Ramos (cell line): ENCODE results near the gene SLC35E1.
"Not testable (repeated sequence)": the region's sequence is repeated elsewhere in the genome, so short reads cannot be mapped to it uniquely, and the experiment has no call there.

Experiments
- in situ Hi-C: fragments of 300-500 bp; cut with MboI; formaldehyde crosslinking; loops from one replicate; pipeline ENCODE4 v1.14.3; 2022; ENCODE audit warnings: low sequenced_read_pairs; ENCODE audit not compliant: unreplicated experiment

The SLC35E1 gene

DNA sequence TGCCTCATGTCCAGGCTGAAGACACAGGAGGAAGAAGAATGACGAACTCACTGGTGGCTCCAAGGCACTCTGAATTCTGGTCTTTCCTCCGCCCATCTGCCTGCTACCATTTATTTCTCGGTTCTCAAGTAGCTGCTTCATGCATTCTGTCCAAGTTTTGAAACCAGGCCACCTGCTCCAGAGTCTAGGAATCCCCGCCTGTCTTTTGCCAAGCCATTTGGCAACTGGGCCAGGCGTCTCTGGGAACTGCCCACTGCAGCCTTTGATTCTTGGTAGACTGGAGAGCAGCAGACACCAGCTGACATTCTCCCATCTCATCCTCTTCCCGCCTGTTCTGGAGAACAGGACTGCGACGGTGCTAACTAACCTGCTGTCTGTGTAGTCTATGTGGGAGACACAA is 10.8 kb downstream of the SLC35E1 start:
- in situ Hi-C loops, result no loop called here

DNA sequence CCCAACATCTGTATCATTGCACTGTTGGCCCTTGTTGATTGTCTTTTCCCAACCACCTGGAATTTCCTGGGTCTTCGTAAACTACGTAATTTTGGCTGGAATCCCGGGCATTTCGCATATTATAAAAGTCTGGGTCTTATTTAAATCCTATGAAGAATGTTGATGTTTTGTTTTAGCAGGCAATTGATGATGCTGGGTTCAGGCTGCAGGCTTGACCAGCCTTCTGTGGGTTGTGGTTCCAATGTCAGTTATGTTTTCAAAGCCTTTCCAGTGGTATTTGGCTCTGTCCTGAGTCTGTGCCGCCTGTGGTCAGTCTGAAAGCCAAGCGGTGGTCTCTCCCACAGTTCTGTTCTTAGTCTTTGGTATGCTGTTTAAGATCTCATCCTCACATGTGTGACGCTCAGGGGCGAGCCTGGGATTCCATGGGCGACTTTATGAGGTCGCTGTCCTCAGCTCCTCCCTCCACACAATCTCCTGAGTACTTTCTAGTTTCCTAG is 12.4 kb downstream of the SLC35E1 start:
- in situ Hi-C loops, result no loop called here

DNA sequence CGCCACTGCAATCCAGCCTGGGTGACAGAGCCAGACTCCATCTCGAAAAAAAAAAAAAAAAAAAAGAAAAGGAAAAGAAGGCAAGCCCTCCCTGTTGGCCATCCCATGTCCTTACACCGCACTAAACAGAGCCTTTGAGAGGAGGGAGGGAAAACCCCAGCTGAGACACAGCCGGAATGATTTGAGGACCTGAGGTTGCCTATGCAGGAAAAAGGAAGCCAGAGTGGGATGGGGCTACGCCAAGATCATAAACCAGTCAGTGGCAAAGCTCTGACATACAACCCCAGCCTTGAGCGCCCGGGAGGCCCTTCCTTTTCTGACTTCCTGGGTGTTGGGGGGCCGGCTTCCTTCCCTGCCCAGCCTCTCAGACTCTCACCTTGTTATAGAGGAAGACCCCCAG is 17.4 kb downstream of the SLC35E1 start:
- in situ Hi-C loops, result no loop called here

DNA sequence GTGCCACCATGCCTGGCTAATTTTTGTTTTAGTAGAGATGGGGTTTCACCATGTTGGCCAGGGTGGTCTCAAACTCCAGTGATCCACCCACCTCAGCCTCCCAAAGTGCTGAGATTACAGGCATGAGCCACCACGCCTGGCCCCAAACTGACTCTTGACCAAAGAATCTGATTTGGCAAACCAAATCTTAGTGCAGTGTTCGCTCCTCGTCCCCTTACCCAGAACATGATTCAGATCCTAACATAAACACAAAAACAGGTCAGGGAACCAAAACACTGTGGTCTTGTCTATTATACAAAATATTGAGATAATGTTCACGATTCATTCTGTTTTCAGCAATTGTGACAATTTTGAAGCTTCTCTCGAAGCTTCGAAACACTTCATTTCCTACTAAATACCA is 20.3 kb downstream of the SLC35E1 start:
- in situ Hi-C loops, result not testable (repeated sequence)

DNA sequence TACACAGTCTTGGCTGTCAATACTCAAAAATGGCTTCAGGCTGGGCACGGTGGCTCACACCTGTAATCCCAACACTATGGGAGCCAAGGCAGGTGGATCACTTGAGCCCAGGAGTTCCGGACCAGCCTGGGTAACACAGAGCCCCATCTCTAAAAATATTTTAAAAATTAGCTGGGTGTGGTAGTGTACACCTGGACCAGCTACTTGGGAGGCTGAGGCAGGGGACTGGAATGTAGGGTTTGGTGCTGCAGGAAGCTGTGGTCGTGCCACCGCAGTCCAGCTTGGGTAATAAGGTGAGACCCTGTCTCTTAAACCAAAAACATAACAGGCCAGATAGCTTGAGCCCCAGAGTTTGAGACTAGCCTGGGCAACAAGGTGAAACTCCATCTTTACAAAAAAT is 23.3 kb downstream of the SLC35E1 start:
- in situ Hi-C loops, result no loop called here

DNA sequence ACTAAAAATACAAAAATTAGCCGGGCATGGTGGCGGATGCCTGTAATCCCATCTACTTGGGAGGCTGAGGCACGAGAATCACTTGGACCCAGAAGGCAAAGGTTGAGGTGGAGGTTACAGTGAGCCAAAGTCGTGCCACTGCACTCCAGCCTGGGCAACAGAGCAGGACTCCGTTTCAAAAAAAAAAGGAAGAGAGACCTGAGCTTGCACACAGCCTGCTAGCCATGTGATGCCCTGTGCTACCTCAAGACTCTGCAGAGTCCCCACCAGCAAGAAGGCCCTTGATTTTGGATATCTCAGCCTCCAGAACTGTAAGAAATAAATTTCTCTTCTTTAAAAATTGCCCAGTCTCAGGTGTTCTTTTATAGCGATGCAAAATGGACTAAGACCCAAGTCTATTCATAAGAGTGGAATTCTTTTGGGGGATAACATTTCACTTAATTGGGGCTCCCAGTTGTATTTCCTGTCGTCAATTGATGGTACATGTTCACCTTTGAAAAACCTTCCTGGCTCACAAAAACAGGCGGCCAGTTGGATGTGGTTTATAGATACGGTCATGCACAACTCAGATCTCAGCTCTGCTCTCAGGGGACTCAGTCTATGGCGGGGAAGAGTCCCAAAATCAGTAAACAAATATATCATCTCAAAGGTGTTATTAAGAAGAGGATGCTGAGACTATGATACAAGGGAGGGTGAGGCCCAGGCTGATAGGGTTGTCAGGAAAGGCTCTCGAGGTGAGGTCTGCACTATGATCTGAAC is 27.6 kb downstream of the SLC35E1 start:
- in situ Hi-C loops, result no loop called here

DNA sequence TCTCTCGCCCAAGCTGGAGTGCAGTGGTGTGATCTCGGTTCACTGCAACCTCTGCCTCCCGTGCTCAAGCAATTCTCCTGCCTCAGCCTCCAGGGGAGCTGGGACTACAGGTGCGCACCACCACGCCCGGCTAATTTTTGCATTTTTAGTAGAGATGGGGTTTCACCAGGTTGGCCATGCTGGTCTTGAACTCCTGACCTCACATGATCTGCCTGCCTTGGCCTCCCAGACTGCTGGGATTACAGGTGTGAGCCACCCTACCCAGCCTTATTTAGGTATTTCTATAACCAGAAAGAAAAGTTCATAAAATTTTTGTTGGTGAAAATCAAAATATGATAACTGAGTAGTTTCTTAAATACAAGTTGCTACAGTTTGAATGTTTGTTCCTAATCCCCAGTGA is 28.5 kb downstream of the SLC35E1 start:
- in situ Hi-C loops, result not testable (repeated sequence)

DNA sequence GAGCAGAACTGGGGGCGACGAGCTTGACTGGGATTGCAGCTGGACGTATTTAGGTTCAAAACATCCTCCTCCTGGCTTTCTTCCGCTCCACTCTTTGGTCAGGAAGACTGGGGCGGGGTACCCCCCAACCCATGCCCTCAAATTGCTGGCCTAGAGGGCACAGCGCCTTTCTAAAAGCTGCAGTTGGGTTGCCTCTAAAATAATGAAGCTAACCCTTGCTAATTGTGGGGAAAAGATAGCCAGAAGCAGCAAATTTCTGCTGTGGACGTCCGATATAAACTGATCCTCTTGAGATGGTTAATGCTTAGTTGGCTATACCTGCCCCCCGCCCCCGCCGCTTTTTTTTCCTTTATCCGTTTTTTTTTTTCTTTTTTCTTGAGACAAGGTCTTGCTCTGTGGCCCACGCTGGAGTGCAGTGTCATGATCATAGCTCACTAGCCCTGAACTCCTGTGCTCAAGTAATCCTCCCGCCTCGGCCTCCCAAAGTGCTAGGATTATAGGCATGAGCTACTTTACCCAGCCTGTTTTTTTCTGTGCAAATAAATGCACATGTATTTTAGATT is 29.2 kb downstream of the SLC35E1 start:
- in situ Hi-C loops, result no loop called here

DNA sequence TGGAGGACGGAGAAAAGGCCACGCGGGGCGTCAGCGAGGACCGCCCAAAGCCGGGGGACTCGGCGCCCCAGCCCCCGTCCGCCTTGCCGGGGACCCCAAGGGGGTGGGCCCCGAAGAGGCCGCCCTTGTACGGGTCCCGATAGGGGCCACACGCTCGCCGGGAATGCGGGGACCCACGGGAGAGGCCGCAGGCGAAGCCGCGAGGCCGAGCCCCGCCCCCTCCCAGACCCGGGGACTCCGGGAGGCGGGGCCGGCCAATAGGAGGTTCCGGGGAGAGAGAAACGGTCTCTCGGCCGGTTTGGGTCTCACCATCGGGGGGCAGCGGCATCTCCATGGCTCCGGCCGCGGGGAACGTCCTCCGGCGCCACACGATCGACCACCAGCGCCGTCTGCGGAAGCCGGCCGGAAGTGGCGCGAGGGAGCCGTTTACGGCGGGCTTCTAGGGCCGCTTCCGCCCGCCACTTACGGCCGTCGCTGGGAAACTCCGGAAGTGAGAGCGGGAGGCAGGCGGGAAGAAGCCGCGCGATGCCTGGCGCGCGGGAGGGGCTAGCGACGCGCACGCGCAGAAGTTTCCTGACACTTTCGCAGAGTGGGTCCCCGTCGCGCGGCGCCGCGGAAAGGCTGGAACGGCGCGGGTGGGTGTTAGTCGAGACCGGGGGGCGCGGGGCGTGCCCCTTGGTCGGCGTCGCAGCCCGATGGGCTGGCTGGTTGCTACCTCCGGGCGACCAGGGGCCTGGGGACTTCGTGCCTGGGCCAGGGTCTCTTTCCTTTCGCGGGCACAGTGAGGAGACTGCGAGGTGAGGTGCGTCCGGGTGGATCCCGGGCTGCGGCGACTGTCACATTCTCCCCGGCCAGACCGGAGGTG is 29.9 kb downstream of the SLC35E1 start, which contains the start of gene CHERP:
CHERP (minus strand) TSS at position 393 of the 865 bp plus-strand sequence; CDS start at position 334, 59 bp downstream.
- in situ Hi-C loops, result no loop called here

DNA sequence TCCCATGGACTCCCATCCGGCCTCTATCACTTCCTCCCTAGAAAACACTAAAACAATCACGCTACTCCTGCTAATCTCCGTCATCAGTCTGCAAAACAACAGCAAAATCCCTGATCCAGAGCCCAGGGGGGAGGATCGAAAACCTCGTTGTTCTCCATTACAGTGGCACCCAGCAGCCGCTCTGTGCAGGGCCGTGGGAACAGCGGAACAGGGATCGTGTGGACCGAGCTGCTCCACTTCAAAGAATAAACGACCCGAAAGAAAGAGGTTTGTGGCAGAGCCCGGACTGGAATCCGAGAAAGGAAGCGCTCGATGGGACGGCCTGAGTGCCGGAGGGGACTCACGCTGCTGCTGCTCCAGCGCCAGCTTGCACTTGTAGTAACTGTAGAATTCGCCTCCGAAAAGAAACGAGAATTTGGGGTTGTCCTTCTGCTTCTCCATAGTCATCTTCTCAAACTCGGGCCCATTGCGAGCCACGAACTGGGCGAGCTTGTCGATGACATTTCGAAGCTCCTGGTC is 30.6 kb downstream of the SLC35E1 start:
- in situ Hi-C loops, result no loop called here

DNA sequence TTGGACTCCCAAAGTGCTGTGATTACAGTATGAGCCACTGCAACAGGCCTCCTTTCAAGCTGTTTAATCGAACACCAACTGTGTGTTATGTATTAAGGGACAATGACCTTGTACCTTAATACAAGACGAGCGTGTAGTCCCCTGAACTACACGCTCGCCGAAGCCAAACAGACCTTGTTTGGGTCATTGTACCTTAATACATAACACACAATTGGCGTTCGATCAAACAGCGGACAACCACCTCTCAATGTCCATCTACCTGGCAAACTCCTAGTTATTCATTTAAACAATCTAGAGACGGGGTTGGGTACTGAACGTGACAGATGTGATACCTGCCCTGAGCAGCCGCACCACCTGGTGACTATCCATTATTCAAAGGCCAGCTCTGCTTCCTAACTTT is 31.3 kb downstream of the SLC35E1 start:
- in situ Hi-C loops, result no loop called here

DNA sequence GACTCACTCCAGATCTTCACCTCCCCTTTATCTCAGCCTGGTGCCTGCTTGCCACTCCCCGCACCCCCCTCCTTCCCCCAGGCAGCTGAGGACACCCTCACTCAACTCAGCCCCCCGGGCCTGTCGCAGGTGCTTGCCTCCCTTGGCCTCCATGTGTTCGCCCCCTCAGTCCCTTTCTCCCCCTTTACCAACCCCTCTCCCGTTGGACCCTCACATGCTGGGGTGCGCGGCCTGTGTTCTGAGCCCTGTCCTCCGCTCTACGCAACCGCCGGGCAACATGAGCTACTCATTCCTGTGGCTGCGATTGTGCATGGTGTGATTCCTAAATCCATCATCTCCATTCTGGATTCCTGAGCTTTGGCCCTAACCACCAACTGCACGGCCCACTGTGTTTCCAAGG is 35.1 kb downstream of the SLC35E1 start:
- in situ Hi-C loops, result no loop called here

DNA sequence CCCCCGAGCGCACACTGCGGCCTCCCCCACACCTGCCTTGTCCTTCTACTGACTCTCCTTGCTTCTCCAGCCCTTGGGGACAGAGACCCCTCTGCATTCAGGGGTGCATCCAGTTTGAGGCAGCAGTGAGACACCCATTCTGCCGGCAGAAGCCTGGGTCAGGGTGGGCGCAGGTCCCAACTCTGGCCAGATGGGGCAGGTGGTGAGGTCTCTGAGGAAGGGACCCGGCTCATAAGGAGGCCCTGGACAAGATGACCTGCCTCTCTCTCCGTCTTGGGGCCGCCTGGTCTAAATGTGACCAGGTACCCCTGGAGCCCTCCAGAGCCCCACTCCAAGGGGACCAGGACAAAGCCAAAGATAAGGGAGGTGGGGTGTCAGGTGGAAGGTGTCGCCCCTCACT is 36.1 kb downstream of the SLC35E1 start:
- in situ Hi-C loops, result no loop called here

DNA sequence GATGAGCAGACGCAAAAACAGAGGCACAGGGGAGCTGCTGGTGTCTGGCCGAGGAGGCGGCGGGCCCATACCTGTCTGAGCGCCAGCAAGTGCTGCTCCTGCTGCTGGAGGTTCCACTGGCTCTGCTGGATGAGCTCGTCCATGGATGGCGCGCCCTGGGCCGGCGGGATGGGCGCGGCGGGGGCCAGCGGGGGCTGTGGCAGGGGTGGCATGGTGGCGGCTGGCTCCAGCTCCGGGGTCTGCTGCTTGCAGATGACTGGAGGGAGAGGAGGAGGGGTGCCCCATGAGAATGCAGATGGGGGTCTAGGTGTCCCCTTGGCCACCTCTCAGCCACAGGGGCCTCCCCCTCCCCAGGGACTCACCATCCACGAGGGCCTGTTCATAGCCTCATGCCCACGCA is 36.8 kb downstream of the SLC35E1 start:
- in situ Hi-C loops, result no loop called here

DNA sequence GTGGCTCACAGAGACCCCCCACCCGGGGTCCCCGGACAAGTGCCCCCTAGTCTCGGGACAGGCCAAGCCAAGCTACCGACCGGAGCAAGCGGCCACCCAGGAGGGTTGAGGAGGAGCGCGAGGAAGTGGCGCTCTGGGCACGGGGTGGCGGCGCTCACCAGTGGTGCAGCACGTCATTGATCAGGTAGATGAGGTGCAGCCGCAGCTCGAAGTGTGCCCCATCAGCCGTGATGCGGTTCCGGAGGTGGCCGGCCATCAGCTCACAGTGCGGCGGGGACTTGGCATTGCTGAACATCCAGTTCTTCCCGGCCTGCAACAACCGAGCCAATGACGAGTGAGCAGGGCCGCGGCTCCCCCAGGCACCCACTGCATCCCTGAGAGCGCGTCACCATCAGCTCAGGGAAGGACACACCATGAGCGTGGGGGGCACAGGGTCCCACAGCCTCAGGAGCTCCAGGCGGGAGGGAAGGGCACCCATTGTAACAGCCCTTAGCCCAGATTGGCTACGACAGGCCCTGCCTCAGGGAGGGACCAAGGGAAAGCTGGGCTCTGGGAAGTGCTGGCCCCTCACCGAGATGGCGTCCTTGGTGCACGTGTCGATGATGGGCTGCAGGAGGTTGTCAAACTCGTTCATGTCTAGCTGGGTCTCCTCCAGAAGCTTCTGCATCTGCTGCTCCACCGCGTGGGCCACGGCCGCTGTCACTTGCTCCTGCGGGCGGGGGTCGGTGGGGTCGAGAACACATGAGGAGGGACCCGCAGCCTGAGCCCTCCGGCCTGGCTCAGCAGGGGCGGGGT is 39.6 kb downstream of the SLC35E1 start:
- in situ Hi-C loops, result no loop called here

DNA sequence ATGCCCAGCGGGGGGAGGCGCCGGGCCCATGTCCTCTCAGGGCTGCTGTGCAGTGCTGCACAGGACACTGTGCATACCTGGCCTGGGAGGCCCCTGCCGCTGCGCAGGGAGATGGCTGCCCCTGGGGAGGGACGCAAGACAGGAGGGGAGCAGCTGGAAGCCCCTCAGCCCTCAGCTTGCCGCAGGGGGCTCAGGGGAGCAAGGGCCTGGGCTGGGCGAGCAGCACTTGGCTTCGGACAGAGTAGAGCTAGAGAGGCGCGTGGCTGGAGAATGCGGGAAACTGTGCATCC is 40.9 kb downstream of the SLC35E1 start:
- in situ Hi-C loops, result no loop called here

DNA sequence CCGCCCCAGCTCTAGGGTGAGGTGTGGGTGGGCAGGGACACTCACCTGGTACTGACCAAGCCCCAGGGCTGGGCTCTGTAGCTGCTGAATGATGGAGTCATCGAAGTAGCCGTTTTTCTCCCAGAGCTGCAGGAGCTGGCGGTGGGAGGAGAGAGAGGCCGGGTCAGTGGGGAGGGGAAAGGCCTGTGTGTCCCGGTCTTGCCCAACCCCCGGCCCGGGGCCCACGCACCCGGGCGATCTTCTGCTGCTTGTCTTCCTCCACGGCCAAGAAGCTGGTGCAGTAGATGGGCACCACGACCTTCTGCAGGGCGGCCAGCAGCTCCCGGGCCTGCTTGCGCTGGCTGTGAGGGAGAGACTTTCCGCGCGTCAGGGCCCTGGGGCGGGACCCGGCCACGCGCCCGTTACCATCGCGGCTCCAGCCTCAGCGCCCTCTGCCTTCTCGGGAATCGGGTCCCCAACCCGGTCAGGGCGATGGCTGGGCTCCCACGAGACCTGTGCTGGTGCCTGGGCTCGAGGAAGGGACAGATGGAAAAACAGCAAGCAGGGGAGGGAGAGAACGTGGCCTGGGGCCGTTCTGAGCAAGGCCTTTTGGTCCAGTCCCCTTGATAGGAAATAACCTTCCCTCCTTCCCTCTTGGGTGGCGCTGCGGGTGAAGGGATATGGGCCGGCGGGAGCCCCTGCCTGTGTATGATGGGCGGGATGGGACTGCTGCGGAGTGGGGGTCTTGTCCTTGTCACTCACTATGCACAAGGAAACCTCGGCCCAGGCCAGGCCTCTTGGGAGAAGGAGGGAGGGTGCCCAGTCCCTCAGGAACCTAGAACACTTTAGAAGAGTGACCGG is 41.5 kb downstream of the SLC35E1 start:
- in situ Hi-C loops, result no loop called here

DNA sequence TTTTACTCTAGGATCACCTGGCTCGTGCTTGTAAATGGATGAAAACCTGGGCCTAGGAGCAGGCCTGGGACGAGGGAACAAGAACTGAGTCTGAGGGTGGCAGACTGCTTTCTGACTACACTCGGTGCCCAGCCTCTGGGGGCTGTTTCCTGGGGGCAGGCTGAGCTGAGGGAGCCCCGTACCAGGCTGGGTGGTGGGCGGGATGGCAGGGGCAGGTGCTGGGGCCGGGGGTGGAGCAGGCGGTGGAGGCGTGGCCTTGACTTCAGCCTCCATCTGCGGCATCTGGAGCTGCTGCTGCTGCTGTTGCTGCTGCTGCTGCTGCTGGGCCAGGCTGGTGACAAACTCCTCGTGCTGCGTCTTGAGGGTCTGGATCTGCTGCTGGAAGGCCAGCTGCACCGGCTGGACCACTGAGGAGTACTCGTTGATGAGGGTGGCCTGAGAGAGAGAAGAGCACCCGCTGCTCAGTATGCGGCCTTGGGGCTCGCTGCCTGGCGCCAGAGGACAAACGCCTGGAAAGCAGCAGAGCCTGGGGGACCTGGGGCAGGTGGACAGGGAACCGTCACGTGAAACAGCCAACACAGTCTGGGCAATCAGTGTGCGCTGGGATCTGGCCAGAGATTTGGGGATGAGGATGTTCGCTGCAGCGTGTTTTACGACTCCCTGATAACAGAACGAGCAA is 42.6 kb downstream of the SLC35E1 start:
- in situ Hi-C loops, result no loop called here
